ENCODE results near the gene APEX2.

The APEX2 gene

DNA sequence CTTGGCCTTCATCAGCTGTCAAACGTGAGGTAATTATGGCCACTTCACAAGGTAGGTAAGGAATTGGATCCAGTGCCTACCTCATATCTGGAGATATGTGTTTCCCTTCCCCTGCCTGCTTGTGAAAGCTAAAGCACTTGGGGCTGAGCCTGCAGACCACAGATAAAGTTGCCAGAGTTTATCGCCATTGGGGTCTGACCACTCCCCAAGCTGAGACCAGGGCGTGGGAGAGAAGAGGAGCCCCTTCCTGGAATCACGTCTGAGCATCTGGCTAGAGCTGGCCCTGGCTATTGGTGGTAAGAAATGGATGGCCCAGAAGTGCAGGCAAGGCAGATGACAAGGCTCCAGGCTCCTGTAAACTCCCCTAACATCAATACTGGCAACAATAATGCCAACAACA, 27.9 kb downstream of the APEX2 start:
- DNase-seq (ENCODE audit: low read depth in 1 of 2, low spot score in 1 of 2), result no peak
- H3K27ac ChIP-seq (replicated peaks), result no peak overlapping the region
- no peak overlapping the region for H3K4me3 ChIP-seq (replicated peaks; ENCODE audit: insufficient read depth, low read length)
- TF ChIP-seq GABPA (IDR thresholded peaks at IDR 0.05; ENCODE audit: low read depth), result no peak
- TF ChIP-seq, protein P1, sequence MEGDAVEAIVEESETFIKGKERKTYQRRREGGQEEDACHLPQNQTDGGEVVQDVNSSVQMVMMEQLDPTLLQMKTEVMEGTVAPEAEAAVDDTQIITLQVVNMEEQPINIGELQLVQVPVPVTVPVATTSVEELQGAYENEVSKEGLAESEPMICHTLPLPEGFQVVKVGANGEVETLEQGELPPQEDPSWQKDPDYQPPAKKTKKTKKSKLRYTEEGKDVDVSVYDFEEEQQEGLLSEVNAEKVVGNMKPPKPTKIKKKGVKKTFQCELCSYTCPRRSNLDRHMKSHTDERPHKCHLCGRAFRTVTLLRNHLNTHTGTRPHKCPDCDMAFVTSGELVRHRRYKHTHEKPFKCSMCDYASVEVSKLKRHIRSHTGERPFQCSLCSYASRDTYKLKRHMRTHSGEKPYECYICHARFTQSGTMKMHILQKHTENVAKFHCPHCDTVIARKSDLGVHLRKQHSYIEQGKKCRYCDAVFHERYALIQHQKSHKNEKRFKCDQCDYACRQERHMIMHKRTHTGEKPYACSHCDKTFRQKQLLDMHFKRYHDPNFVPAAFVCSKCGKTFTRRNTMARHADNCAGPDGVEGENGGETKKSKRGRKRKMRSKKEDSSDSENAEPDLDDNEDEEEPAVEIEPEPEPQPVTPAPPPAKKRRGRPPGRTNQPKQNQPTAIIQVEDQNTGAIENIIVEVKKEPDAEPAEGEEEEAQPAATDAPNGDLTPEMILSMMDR (IDR thresholded peaks at IDR 0.05; ENCODE audit: insufficient read depth, low read length), result no peak
- TF ChIP-seq SPI1 (IDR thresholded peaks at IDR 0.05; ENCODE audit: borderline replicate concordance, low read depth), result no peak
- TF ChIP-seq, protein P2, sequence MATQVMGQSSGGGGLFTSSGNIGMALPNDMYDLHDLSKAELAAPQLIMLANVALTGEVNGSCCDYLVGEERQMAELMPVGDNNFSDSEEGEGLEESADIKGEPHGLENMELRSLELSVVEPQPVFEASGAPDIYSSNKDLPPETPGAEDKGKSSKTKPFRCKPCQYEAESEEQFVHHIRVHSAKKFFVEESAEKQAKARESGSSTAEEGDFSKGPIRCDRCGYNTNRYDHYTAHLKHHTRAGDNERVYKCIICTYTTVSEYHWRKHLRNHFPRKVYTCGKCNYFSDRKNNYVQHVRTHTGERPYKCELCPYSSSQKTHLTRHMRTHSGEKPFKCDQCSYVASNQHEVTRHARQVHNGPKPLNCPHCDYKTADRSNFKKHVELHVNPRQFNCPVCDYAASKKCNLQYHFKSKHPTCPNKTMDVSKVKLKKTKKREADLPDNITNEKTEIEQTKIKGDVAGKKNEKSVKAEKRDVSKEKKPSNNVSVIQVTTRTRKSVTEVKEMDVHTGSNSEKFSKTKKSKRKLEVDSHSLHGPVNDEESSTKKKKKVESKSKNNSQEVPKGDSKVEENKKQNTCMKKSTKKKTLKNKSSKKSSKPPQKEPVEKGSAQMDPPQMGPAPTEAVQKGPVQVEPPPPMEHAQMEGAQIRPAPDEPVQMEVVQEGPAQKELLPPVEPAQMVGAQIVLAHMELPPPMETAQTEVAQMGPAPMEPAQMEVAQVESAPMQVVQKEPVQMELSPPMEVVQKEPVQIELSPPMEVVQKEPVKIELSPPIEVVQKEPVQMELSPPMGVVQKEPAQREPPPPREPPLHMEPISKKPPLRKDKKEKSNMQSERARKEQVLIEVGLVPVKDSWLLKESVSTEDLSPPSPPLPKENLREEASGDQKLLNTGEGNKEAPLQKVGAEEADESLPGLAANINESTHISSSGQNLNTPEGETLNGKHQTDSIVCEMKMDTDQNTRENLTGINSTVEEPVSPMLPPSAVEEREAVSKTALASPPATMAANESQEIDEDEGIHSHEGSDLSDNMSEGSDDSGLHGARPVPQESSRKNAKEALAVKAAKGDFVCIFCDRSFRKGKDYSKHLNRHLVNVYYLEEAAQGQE (IDR thresholded peaks at IDR 0.05; ENCODE audit: insufficient replicate concordance, low read depth), result no peak
- TF ChIP-seq POLR2AphosphoS5 (IDR thresholded peaks at IDR 0.05; ENCODE audit: low read depth), result no peak
- H3K27me3 ChIP-seq (ENCODE audit: insufficient read depth, poor library complexity, severe bottlenecking), result no peaks in the 10 kb centered on the region

DNA sequence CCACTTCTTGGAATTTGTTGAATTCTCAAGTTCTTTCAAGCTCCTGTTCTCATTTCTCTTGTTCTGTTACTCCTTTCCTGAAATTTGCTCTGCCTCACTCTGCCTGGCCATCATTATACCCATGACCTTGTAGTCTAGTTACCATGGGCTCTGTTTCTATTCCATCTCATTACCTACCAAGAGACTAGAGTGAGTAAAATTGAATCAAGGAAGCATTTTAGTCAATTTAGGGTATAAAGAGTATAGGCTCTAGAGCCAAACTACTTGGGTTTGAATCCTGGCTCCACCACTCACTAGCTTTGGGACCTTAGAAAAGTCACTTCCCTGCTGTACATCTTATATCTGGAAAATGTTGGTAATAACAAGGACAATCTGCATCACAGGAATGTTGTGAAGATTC, 28.4 kb downstream of the APEX2 start:
- no peak for DNase-seq (ENCODE audit: low read depth in 1 of 2, low spot score in 1 of 2)
- Histone ChIP-seq H3K4me3 (replicated peaks; ENCODE audit: insufficient read depth, low read length) (no peak overlapping the region), H3K27me3 (ENCODE audit: insufficient read depth, poor library complexity, severe bottlenecking) (no peaks in the 10 kb centered on the region), H3K27ac (replicated peaks) (no peak overlapping the region)
- TF ChIP-seq SPI1 (IDR thresholded peaks at IDR 0.05; ENCODE audit: borderline replicate concordance, low read depth) (no peak), GABPA (IDR thresholded peaks at IDR 0.05; ENCODE audit: low read depth) (no peak), POLR2AphosphoS5 (IDR thresholded peaks at IDR 0.05; ENCODE audit: low read depth) (no peak)
- TF ChIP-seq, protein P1 (IDR thresholded peaks at IDR 0.05; ENCODE audit: insufficient read depth, low read length), result no peak
- TF ChIP-seq, protein P2 (IDR thresholded peaks at IDR 0.05; ENCODE audit: insufficient replicate concordance, low read depth), result no peak

DNA sequence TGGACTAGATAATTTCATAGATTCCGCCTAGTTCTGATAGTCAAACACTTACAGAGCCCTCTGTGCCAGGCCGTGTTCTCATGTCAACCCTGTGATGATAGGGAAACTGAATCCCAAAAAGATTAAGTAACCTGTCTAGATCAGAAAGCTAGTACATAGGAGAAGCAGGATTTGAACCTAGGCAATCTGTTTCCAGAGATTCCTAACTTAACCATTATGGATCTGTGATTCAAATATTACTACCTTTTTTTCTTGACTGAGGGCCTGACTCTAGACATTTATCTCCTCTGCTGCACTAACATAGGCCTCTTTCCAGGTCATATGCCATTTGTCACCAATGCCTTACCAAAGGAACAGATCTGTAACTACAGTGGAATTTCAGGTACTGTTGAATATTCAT, 29.1 kb downstream of the APEX2 start:
- TF ChIP-seq, protein P1 (IDR thresholded peaks at IDR 0.05; ENCODE audit: insufficient read depth, low read length), result no peak
- TF ChIP-seq GABPA (IDR thresholded peaks at IDR 0.05; ENCODE audit: low read depth), result no peak
- no peak for TF ChIP-seq SPI1 (IDR thresholded peaks at IDR 0.05; ENCODE audit: borderline replicate concordance, low read depth)
- TF ChIP-seq POLR2AphosphoS5 (IDR thresholded peaks at IDR 0.05; ENCODE audit: low read depth), result no peak
- TF ChIP-seq, protein P2 (IDR thresholded peaks at IDR 0.05; ENCODE audit: insufficient replicate concordance, low read depth), result no peak
- no peak overlapping the region for H3K4me3 ChIP-seq (replicated peaks; ENCODE audit: insufficient read depth, low read length)
- no peaks in the 10 kb centered on the region for H3K27me3 ChIP-seq (ENCODE audit: insufficient read depth, poor library complexity, severe bottlenecking)
- H3K27ac ChIP-seq (replicated peaks), result no peak overlapping the region
- DNase-seq (ENCODE audit: low read depth in 1 of 2, low spot score in 1 of 2), result no peak
